HG03342 (cell line): ENCODE results near the gene NRF1.
"Not testable (repeated sequence)": the region's sequence is repeated elsewhere in the genome, so short reads cannot be mapped to it uniquely, and the experiment has no call there.

Experiments used
- ATAC-seq: cut with Tn5 transposase; IDR thresholded peaks from one replicate; pipeline ENCODE4 v1.9.1; 2021; ENCODE audit warnings: mild to moderate bottlenecking, moderate library complexity; ENCODE audit not compliant: unreplicated experiment

Gene NRF1

DNA sequence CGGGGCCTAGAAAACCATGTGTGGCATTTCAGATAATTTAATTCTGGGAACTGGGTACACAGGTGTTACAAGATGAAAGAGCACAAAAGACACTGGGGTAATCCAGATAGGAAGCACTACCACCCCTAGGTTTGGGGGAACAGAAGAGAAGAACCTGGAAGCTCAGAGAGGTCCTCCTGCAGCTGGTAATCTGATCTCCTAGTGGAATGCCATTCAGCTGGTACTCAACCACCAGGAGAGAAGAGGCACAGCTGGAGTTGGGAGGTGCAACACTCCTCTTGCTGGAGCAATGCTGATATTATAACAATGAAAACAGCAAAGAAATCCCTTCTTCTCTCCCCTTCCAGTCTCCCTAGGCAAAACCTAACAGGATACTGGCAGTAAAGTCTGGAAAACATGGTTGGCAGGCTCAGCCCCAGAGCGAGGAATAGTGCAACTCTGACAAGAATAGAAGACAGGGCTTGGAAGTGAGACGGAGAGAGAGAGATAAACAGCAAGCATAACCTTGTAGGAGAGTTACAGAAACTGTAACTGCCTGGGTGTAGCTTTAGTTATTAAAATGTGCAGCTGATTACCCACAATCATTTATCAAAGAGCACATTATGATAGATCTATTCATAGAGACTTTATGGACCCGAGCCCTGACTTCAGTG, 35.0 kb downstream of the NRF1 start:
- ATAC-seq, result no peak

- no peak for ATAC-seq
Observed at GRCh38 chr7:129649128-129649690, 37.7 kb downstream of the NRF1 start.

GRCh38 chr7:129650056-129650758, 38.7 kb downstream of the NRF1 start:
- ATAC-seq, result no peak

GRCh38 chr7:129652914-129653313, 41.4 kb downstream of the NRF1 start:
- no peak for ATAC-seq

GRCh38 chr7:129655811-129656210, 44.3 kb downstream of the NRF1 start:
- ATAC-seq, result no peak

GRCh38 chr7:129657363-129657762, 45.8 kb downstream of the NRF1 start:
- no peak for ATAC-seq

DNA sequence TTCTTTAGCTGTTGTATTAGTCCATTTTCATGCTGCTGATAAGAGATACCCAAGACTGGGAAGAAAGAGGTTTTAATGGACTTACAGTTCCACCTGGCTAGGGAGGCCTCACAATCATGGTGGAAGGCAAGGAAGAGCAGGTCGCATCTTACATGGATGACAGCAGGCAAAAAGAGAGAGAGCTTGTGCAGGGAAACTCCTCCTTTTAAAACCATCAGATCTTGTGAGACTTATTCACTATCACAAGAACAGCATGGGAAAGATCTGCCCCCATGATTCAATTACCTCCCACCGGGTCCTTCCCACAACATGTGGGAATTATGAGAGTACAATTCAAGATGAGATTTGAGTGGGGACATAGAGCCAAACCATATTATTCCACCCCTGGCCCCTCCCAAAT, 48.4 kb downstream of the NRF1 start:
- ATAC-seq, result not testable (repeated sequence)

GRCh38 chr7:129661645-129662182, 50.2 kb downstream of the NRF1 start:
- ATAC-seq, result no peak

DNA sequence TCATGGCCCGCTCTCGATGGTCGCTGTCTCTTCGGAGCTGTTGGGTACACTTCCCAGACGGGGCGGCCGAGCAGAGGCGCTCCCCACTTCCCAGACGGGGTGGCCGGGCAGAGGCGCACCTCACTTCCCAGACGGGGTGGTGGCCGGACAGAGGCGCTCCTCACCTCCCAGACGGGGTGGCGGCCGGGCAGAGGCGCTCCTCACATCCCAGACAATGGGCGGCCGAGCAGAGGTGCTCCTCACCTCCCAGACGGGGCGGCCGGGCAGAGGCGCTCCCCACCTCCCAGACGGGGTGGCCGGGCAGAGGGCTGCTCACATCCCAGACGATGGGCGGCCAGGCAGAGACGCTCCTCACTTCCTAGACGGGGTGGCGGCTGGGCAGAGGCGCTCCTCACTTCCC, 51.7 kb downstream of the NRF1 start:
- ATAC-seq, result not testable (repeated sequence)

- ATAC-seq, result no peak
Observed at GRCh38 chr7:129664029-129665012, 52.8 kb downstream of the NRF1 start.

DNA sequence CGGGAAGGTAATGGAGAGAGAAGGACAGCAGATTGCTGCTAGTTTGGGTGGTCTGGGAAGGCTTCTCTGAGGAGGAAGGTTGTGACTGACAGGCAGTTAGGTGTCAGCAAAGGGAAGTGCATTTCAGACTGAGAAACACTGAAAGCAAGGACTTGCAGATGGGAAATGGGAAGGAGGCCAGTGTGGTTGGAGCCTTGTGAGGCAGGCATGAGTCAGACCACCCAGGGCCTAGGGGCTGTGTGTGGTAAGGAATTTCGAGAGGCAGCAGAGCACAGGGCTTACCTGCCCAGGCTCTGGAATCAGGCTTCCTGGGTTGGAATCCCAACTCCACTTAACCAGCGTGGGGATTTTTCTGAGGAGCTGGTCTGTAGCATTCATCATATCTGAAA, 53.5 kb downstream of the NRF1 start:
- no peak for ATAC-seq

GRCh38 chr7:129667116-129667515, 55.6 kb downstream of the NRF1 start:
- no peak for ATAC-seq

GRCh38 chr7:129667551-129667950, 56.0 kb downstream of the NRF1 start:
- ATAC-seq, result no peak

- ATAC-seq, result no peak
Observed at GRCh38 chr7:129669901-129670300, 58.4 kb downstream of the NRF1 start.

DNA sequence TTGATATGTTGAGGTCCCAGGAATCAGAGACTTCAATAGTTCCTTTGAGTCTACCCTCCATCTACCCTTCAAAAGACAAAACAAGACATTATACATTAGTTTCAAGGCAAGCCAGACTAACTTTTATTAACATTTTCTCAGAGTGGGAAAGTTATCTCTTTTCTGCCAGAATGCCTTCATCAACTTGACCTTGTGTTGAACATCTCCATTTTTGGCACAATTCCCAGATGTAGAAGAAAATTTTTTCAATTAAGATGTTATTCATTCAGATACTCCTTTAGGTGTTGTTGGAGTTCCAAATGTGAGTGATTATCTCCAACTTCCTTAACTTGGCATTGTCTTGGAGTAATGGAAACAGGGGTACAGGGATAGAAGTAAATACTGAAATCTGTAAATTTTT, 59.1 kb downstream of the NRF1 start:
- no peak for ATAC-seq

DNA sequence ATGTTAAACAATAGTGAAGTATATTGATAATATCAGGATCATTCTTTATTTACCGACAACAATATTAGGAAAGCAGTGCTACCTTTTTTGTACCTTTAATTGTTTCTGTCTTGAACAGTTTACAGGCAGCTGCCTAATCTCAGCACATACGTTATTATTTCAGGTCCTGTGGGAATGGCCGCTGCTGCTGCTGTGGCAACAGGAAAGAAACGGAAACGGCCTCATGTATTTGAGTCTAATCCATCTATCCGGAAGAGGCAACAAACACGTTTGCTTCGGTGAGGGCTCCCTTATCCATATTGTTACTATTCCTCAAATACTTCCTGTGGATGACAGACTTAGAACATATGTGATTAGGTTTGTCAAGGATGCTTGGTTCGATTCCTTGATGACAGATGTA, 59.7 kb downstream of the NRF1 start:
- no peak for ATAC-seq

- ATAC-seq, result not testable (repeated sequence)
Observed at GRCh38 chr7:129674475-129674874, 63.0 kb downstream of the NRF1 start.

GRCh38 chr7:129675521-129675920, 64.0 kb downstream of the NRF1 start:
- ATAC-seq, result no peak

GRCh38 chr7:129676017-129676897, 64.7 kb downstream of the NRF1 start:
- no peak for ATAC-seq

- no peak for ATAC-seq
Observed at GRCh38 chr7:129677796-129678195, 66.3 kb downstream of the NRF1 start.
